ENCODE measurements around the gene DDA1. TPM values are rescaled to one million over a fixed set of nuclear protein-coding genes. Genes with fewer than 3 reads are reported as not detected.

DDA1 gene
- total and polyA plus RNA-seq, 9 of the 15 experiments (the other 6 are each of a cell fraction or from before 2014, with no cell fraction given) = 1.4 to 83.8 (median 33.8) TPM

DNA sequence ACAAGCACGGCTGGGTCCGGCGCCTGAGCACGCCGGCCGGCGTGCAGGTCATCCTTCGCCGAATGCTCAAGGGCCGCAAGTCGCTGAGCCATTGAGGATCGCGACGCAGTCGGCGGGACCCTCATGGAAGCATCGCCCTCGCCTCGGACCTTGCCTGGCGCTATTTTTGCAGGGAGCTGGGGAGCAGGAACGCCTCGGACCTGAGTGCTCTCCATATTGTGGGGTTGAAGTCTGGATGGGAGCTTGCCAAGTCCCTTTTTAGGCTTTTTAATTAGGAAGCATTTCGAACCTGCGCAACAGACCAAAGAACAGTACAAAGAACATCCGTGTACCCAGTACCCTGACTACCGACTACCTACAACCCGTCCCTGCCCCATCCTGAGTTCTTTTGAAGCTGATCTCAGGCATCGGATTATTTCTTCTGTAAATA lies 3.1 kb upstream of the DDA1 start (continued):
- TF ChIP-seq SAP30 (IDR thresholded peaks at IDR 0.05; ENCODE audit: borderline replicate concordance, insufficient read depth, low read depth, low read length, poor library complexity, severe bottlenecking) (peak; percentile 24), TFE3 (CRISPR knock-in tag; IDR thresholded peaks at IDR 0.05) (0 out of 2 replicates have a peak, but pooled peaks have one; percentile 0), ERF (CRISPR knock-in tag; IDR thresholded peaks at IDR 0.05) (0 out of 2 replicates have a peak, but pooled peaks have one; percentile 2), TARDBP (IDR thresholded peaks at IDR 0.05) (no peak), DPF2 (IDR thresholded peaks at IDR 0.05) (no peak), L3MBTL2 (IDR thresholded peaks at IDR 0.05) (peak; percentile 91), JUND (IDR thresholded peaks at IDR 0.05; ENCODE audit: borderline replicate concordance, low read depth, low read length) (no peak), JUND (tag; IDR thresholded peaks at IDR 0.05; ENCODE audit: borderline replicate concordance, low read depth, low read length) (no peak)

DNA sequence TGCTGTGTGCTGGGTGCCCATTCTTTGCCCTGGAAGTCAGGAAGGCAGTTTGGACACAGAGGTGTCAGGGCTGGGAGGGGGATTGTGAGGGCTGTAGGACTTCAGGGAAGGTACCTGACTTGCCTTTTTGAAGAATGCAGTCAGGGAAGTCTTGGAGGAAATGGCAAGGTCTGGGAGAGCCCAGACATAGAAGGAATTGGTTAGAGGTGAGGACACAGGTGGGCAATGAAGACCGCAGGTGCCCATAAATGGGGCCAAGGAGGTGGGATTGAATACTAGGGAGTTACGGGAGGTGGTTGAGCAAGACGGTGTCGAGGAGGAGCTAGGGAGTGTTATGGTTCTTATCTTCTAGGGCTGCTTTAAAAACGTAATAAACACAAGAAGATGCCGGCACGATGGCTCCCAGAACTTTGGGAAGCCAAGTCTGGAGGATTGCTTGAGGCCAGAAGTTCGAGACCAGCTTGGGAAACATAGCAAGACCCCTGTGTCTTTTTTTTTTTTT lies 1.4 kb upstream of the DDA1 start:
- peaks cover 61% of the 10 kb centered on the region for H3K79me2 ChIP-seq (ENCODE audit: control insufficient read depth, insufficient read depth, low read length)
- POLR2A ChIA-PET = interaction anchor here (0.6 to 7.7 kb wide), 7 partner anchors 8 to 82 kb away, joined by 3 to 78 read pairs (median 4); partner anchors contain the start of gene ANO8
- ATAC-seq = no peak
- TF ChIP-seq SMAD4 (CRISPR knock-in tag; conservative IDR thresholded peaks at IDR 0.05) = no peak
- TF ChIP-seq TSC22D4 (tag; IDR thresholded peaks at IDR 0.05) = no peak
- no peak for TF ChIP-seq EP300 (IDR thresholded peaks at IDR 0.05; ENCODE audit: low read length)
- TF ChIP-seq HES1 (IDR thresholded peaks at IDR 0.05; ENCODE audit: low read depth) = no peak
- TF ChIP-seq, protein P1, sequence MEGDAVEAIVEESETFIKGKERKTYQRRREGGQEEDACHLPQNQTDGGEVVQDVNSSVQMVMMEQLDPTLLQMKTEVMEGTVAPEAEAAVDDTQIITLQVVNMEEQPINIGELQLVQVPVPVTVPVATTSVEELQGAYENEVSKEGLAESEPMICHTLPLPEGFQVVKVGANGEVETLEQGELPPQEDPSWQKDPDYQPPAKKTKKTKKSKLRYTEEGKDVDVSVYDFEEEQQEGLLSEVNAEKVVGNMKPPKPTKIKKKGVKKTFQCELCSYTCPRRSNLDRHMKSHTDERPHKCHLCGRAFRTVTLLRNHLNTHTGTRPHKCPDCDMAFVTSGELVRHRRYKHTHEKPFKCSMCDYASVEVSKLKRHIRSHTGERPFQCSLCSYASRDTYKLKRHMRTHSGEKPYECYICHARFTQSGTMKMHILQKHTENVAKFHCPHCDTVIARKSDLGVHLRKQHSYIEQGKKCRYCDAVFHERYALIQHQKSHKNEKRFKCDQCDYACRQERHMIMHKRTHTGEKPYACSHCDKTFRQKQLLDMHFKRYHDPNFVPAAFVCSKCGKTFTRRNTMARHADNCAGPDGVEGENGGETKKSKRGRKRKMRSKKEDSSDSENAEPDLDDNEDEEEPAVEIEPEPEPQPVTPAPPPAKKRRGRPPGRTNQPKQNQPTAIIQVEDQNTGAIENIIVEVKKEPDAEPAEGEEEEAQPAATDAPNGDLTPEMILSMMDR (IDR thresholded peaks at IDR 0.05 in 2 of 3, conservative IDR thresholded peaks at IDR 0.05 in 1 of 3; ENCODE audit: insufficient read depth in 2 of 3, low read depth in 1 of 3, low read length in 3 of 3) = no peak
- TF ChIP-seq, protein P2, sequence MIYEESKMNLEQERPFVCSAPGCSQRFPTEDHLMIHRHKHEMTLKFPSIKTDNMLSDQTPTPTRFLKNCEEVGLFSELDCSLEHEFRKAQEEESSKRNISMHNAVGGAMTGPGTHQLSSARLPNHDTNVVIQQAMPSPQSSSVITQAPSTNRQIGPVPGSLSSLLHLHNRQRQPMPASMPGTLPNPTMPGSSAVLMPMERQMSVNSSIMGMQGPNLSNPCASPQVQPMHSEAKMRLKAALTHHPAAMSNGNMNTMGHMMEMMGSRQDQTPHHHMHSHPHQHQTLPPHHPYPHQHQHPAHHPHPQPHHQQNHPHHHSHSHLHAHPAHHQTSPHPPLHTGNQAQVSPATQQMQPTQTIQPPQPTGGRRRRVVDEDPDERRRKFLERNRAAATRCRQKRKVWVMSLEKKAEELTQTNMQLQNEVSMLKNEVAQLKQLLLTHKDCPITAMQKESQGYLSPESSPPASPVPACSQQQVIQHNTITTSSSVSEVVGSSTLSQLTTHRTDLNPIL (CRISPR knock-in tag; IDR thresholded peaks at IDR 0.05) = no peak
- TF ChIP-seq PYGO2 (tag; IDR thresholded peaks at IDR 0.05) = no peak
- TF ChIP-seq SREBF1 (IDR thresholded peaks at IDR 0.05; ENCODE audit: borderline replicate concordance, low read depth, low read length) = no peak

More for the DNA sequence above, 1.4 kb upstream of the DDA1 start:
- peak overlapping the region; percentile 58 for H3K27ac ChIP-seq (ENCODE audit: extremely low read depth, low read depth, low read length)
- H3K27me3 ChIP-seq (ENCODE audit: control insufficient read depth in 2 of 2, insufficient read depth in 2 of 2, low read length in 2 of 2) = no peaks in the 10 kb centered on the region
- H4K20me1 ChIP-seq (replicated peaks; ENCODE audit: control insufficient read depth, insufficient read depth, low read length) = 0 out of 2 replicates have a peak, but pooled peaks cover 5% of the 10 kb centered on the region
- FAIRE-seq (peak; percentile 15), DNase-seq (ENCODE audit: extremely low read depth in 1 of 4, low spot score in 3 of 4) (peak in 1 of 4 experiments; percentile 50)
- no peaks in the 10 kb centered on the region for H3K9me1 ChIP-seq (ENCODE audit: control insufficient read depth, insufficient read depth, low read length)
- CTCF ChIA-PET (ENCODE audit: low intra/inter-chr PET ratio) = no interaction called here
- 13% methylated on average over 8 of the region's 8 CpGs for WGBS (ENCODE audit: insufficient coverage, low coverage, missing lambda C conversion rate)
- in situ Hi-C loops (cut with MboI) (no loop called here), intact Hi-C loops (cut with micrococcal nuclease) (loop anchor here (2.0 kb wide), 1 partner anchor 47 kb away; no protein-coding TSS in a partner anchor)
- H3K4me1 ChIP-seq (replicated peaks in 1 of 2; ENCODE audit: control insufficient read depth in 2 of 2, insufficient read depth in 2 of 2, low read length in 2 of 2) = peaks cover 29 to 71% of the 10 kb centered on the region in 2 experiments; a peak in 4 of 5 replicates
- H3K36me3 ChIP-seq (ENCODE audit: control insufficient read depth, insufficient read depth, low read length) = peaks cover 24% of the 10 kb centered on the region
- peak overlapping the region; percentile 53; the same call in 1 of the 2 replicates for H2AFZ ChIP-seq (ENCODE audit: low read depth, low read length)
- no peaks in the 10 kb centered on the region for H3K9me3 ChIP-seq (replicated peaks; ENCODE audit: control insufficient read depth, insufficient read depth, low read depth, low read length)
- BruUV-seq (replicated peaks) = no TSS peak
- H3K4me3 ChIP-seq = peak overlapping the region; percentile 94
- H3K9ac ChIP-seq (ENCODE audit: insufficient read depth in 1 of 2, low read depth in 2 of 2, low read length in 2 of 2) = peak overlapping the region; percentile 84 to 86; a peak in 3 of 4 replicates
- H3K4me2 ChIP-seq (ENCODE audit: insufficient read depth, low read length) = peak overlapping the region; percentile 64

Data from K562 (cell line).